GM18526 (cell line): Measurements from ENCODE around the gene FIBIN.

ENCODE experiments used
- POLR2A ChIP-seq: IDR thresholded peaks from 3 replicates; pipeline ENCODE4 v1.6.1; 2011; ENCODE audit not compliant: insufficient read length; ENCODE audit errors: extremely low read depth

FIBIN gene

GRCh38 chr11:27040302-27041115 is 46.6 kb downstream of the FIBIN start, which contains the start of gene BBOX1:
BBOX1 (plus strand) TSS chr11:27040815; CDS start chr11:27055431, 14,616 bp downstream.
- no peak for TF ChIP-seq POLR2A

GRCh38 chr11:27041141-27041899 is 47.4 kb downstream of the FIBIN start:
- TF ChIP-seq POLR2A = no peak
